Activated naive CD4-positive, alpha-beta T cell treated with anti-CD3 and anti-CD28 coated beads, Interleukin-2, amount 50 U/mL, for 72 hours (primary cell): ENCODE measurements around the gene OST4. TPM values are rescaled to one million over a fixed set of nuclear protein-coding genes. Genes with fewer than 3 reads are reported as not detected.
A peak's percentile ranks its signal among the peaks of the same experiment; 100 is the strongest.
"Not testable (repeated sequence)": the region's sequence is repeated elsewhere in the genome, so short reads cannot be mapped to it uniquely, and the experiment has no call there.

Experiments used
- ATAC-seq, 2 donors: fragments of 150-1000 bp; cut with Tn5 transposase; 2 replicates each; pipeline ENCODE4 v1.10.0; 2021; ENCODE audit warnings: mild to moderate bottlenecking in 2 of 2, moderate library complexity in 2 of 2
- DNase-seq, 2 donors: peaks; one replicate each; pipeline ENCODE4 v3.0.0; 2021 to 2022; ENCODE audit warnings: low spot score in 2 of 2
- H3K27ac Mint-ChIP-seq, 2 donors: one replicate each; pipeline ENCODE4 v1.8.0; 2022; ENCODE audit warnings: mild to moderate bottlenecking in 2 of 2, mixed read lengths in 2 of 2
- H3K36me3 Mint-ChIP-seq, 2 donors: one replicate each; pipeline ENCODE4 v1.8.0; 2022; ENCODE audit warnings: mixed read lengths in 2 of 2
- H3K9me3 Mint-ChIP-seq, 2 donors: one replicate each; pipeline ENCODE4 v1.8.0; 2022; ENCODE audit warnings: mixed read lengths in 2 of 2
- total RNA-seq, 2 donors: library from RNA; stranded (reverse); gene quantifications; one replicate each; pipeline ENCODE4 v1.2.3, GENCODE V29; 2022

Gene OST4
- total RNA-seq = 100 to 1,000 TPM; 263 to 344 TPM

- H3K27ac Mint-ChIP-seq = peak within 1 kb of the TSS; percentile 94 to 97
- peak; percentile 93 to 95 for DNase-seq
- H3K9me3 Mint-ChIP-seq = no peaks in the 10 kb centered on the region
- ATAC-seq = peak; percentile 94 to 95
- peaks cover 30 to 33% of the 10 kb centered on the region in 2 donors for H3K36me3 Mint-ChIP-seq
Observed at GRCh38 chr2:27071277-27071989, at the start of gene OST4. Gene OST4, minus strand, starts transcription at chr2:27071654.

- H3K27ac Mint-ChIP-seq, H3K9me3 Mint-ChIP-seq, ATAC-seq: not testable (repeated sequence)
Observed at GRCh38 chr2:27119330-27119670, 47.8 kb upstream of the OST4 start.

GRCh38 chr2:27118525-27119329, 47.3 kb upstream of the OST4 start, which contains the start of gene CGREF1:
Gene CGREF1, minus strand, starts transcription at chr2:27119128. Its CDS starts 14,762 bp downstream, at chr2:27104366.
- Mint-ChIP-seq H3K27ac (no peak within 1 kb of the TSS), H3K9me3 (no peaks in the 10 kb centered on the region), H3K36me3 (peaks cover 6% of the 10 kb centered on the region in 2 donors)
- DNase-seq (peak in 1 of 2 donors; percentile 19), ATAC-seq (peak in 1 of 2 donors; percentile 47)

More at GRCh38 chr2:27119330-27119670, 47.8 kb upstream of the OST4 start:
- not testable (repeated sequence) for H3K36me3 Mint-ChIP-seq, DNase-seq

GRCh38 chr2:27117995-27118524, 46.6 kb upstream of the OST4 start:
- ATAC-seq (no peak), DNase-seq (no peak)
- H3K9me3 Mint-ChIP-seq = no peaks in the 10 kb centered on the region
- peaks cover 6% of the 10 kb centered on the region in 2 donors for H3K36me3 Mint-ChIP-seq
- H3K27ac Mint-ChIP-seq = no peak overlapping the region

- H3K36me3 Mint-ChIP-seq = peaks cover 6% of the 10 kb centered on the region in 2 donors
- H3K9me3 Mint-ChIP-seq = no peaks in the 10 kb centered on the region
- no peak overlapping the region for H3K27ac Mint-ChIP-seq
- ATAC-seq (no peak), DNase-seq (no peak)
Observed at GRCh38 chr2:27115519-27115918, 44.1 kb upstream of the OST4 start.

GRCh38 chr2:27111392-27112078, 40.1 kb upstream of the OST4 start:
- H3K9me3 Mint-ChIP-seq, ATAC-seq, H3K36me3 Mint-ChIP-seq, H3K27ac Mint-ChIP-seq, DNase-seq: not testable (repeated sequence)

GRCh38 chr2:27110603-27111352, 39.3 kb upstream of the OST4 start:
- ATAC-seq, H3K27ac Mint-ChIP-seq, H3K9me3 Mint-ChIP-seq, DNase-seq, H3K36me3 Mint-ChIP-seq: not testable (repeated sequence)

- Mint-ChIP-seq H3K36me3 (no peaks in the 10 kb centered on the region), H3K9me3 (no peaks in the 10 kb centered on the region), H3K27ac (no peak overlapping the region)
- no peak for DNase-seq
- ATAC-seq = no peak
Observed at GRCh38 chr2:27109083-27109482, 37.6 kb upstream of the OST4 start.

GRCh38 chr2:27108221-27108620, 36.8 kb upstream of the OST4 start:
- Mint-ChIP-seq H3K27ac (no peak overlapping the region), H3K36me3 (no peaks in the 10 kb centered on the region), H3K9me3 (no peaks in the 10 kb centered on the region)
- ATAC-seq (no peak), DNase-seq (no peak)

- H3K36me3 Mint-ChIP-seq = no peaks in the 10 kb centered on the region
- no peaks in the 10 kb centered on the region for H3K9me3 Mint-ChIP-seq
- no peak for ATAC-seq
- no peak overlapping the region for H3K27ac Mint-ChIP-seq
- DNase-seq = no peak
Observed at GRCh38 chr2:27105981-27106380, 34.5 kb upstream of the OST4 start.

- Mint-ChIP-seq H3K36me3 (no peaks in the 10 kb centered on the region), H3K27ac (peak overlapping the region in 1 of 2 donors; percentile 33), H3K9me3 (no peaks in the 10 kb centered on the region)
Observed at GRCh38 chr2:27102329-27102728, 30.9 kb upstream of the OST4 start.

GRCh38 chr2:27100036-27100435, 28.6 kb upstream of the OST4 start:
- ATAC-seq (no peak), DNase-seq (no peak)
- peak overlapping the region in 1 of 2 donors; percentile 22 for H3K27ac Mint-ChIP-seq
- no peaks in the 10 kb centered on the region for H3K9me3 Mint-ChIP-seq
- H3K36me3 Mint-ChIP-seq = no peaks in the 10 kb centered on the region

More at GRCh38 chr2:27102329-27102728, 30.9 kb upstream of the OST4 start:
- no peak for ATAC-seq
- DNase-seq = no peak

- H3K36me3 Mint-ChIP-seq = no peaks in the 10 kb centered on the region
- DNase-seq = no peak
Observed at GRCh38 chr2:27099334-27099955, 28.0 kb upstream of the OST4 start.

GRCh38 chr2:27097341-27097740, 25.9 kb upstream of the OST4 start:
- H3K27ac Mint-ChIP-seq = no peak overlapping the region

More at GRCh38 chr2:27099334-27099955, 28.0 kb upstream of the OST4 start:
- ATAC-seq = no peak
- Mint-ChIP-seq H3K9me3 (no peaks in the 10 kb centered on the region), H3K27ac (no peak overlapping the region)

GRCh38 chr2:27096748-27097297, 25.4 kb upstream of the OST4 start:
- Mint-ChIP-seq H3K36me3 (no peaks in the 10 kb centered on the region), H3K27ac (no peak overlapping the region), H3K9me3 (no peaks in the 10 kb centered on the region)
- ATAC-seq (no peak), DNase-seq (no peak)

More at GRCh38 chr2:27097341-27097740, 25.9 kb upstream of the OST4 start:
- no peaks in the 10 kb centered on the region for H3K36me3 Mint-ChIP-seq
- no peaks in the 10 kb centered on the region for H3K9me3 Mint-ChIP-seq
- DNase-seq (no peak), ATAC-seq (no peak)
